ENCODE measurements around the gene REM1.
"Not testable (repeated sequence)": the region's sequence is repeated elsewhere in the genome, so short reads cannot be mapped to it uniquely, and the experiment has no call there.

REM1 gene

GRCh38 chr20:31474758-31475427 is at the start of gene REM1, which contains the start of gene DEFB124:
TSS of gene REM1 (plus strand) at chr20:31475288. CDS start at chr20:31476446, 1,158 bp downstream.
TSS of gene DEFB124 (minus strand) at chr20:31475127. CDS start at chr20:31473013, 2,114 bp downstream.
- DNase-seq, result no peak

GRCh38 chr20:31425797-31426196 is 49.3 kb upstream of the REM1 start:
- DNase-seq, result no peak

GRCh38 chr20:31426891-31427551 is 48.1 kb upstream of the REM1 start:
- DNase-seq, result not testable (repeated sequence)

GRCh38 chr20:31427576-31427975 is 47.5 kb upstream of the REM1 start:
- DNase-seq, result not testable (repeated sequence)

GRCh38 chr20:31430568-31431115 is 44.4 kb upstream of the REM1 start:
- DNase-seq, result no peak

- DNase-seq, result no peak
Observed at GRCh38 chr20:31440012-31440659, 35.0 kb upstream of the REM1 start, which contains the start of gene DEFB123. TSS of gene DEFB123 (plus strand) at chr20:31440632. CDS start at chr20:31440699, 67 bp downstream.

GRCh38 chr20:31446084-31446819 is 28.8 kb upstream of the REM1 start:
- no peak for DNase-seq

- DNase-seq, result no peak
Observed at GRCh38 chr20:31449511-31450414, 25.3 kb upstream of the REM1 start.

GRCh38 chr20:31452575-31452974 is 22.5 kb upstream of the REM1 start:
- no peak for DNase-seq

- no peak for DNase-seq
Observed at GRCh38 chr20:31454361-31454760, 20.7 kb upstream of the REM1 start.

- not testable (repeated sequence) for DNase-seq
Observed at GRCh38 chr20:31470946-31471345, 4.1 kb upstream of the REM1 start.

- no peak for DNase-seq
Observed at GRCh38 chr20:31472395-31473330, 2.4 kb upstream of the REM1 start.

GRCh38 chr20:31473331-31474096 is 1.6 kb upstream of the REM1 start:
- no peak for DNase-seq

GRCh38 chr20:31474097-31474436 is 1.0 kb upstream of the REM1 start:
- DNase-seq, result no peak

- no peak for DNase-seq
Observed at GRCh38 chr20:31475472-31476293, 595 bp downstream of the REM1 start.

GRCh38 chr20:31476294-31476585 is 1.2 kb downstream of the REM1 start:
- DNase-seq, result no peak

- DNase-seq, result no peak
Observed at GRCh38 chr20:31476643-31477215, 1.6 kb downstream of the REM1 start.

- no peak for DNase-seq
Observed at GRCh38 chr20:31484001-31484400, 8.9 kb downstream of the REM1 start.
